Measurements from ENCODE around the gene KRT40.

GRCh38 chr17:40951011-40951622 is 33.0 kb downstream of the KRT40 start:
- no peak for TF ChIP-seq POLR2A (IDR thresholded peaks at IDR 0.05; ENCODE audit: low read depth, low read length)
- TF ChIP-seq CTCF (conservative IDR thresholded peaks at IDR 0.05; ENCODE audit: low read depth, low read length), result no peak
- no peak for TF ChIP-seq ELK1 (IDR thresholded peaks at IDR 0.05; ENCODE audit: borderline replicate concordance, low read depth, low read length)
- no peak for TF ChIP-seq RAD21 (IDR thresholded peaks at IDR 0.05; ENCODE audit: low read length)
- TF ChIP-seq RCOR1 (IDR thresholded peaks at IDR 0.05; ENCODE audit: insufficient replicate concordance, low read length), result no peak
- no peak for TF ChIP-seq BHLHE40 (IDR thresholded peaks at IDR 0.05; ENCODE audit: low read depth, low read length)
- TF ChIP-seq NFE2L2 (IDR thresholded peaks at IDR 0.05; ENCODE audit: low read depth, low read length), result no peak
- no peak for TF ChIP-seq RFX5 (IDR thresholded peaks at IDR 0.05; ENCODE audit: low read depth, low read length)
- TF ChIP-seq MAZ (IDR thresholded peaks at IDR 0.05; ENCODE audit: borderline replicate concordance, low read depth, low read length), result no peak

Measured in IMR-90 (cell line).